NB4 (cell line): Measurements from ENCODE around the gene CD244.

Experiments used
- DNase-seq: peaks from one replicate; pipeline ENCODE4 v3.0.0; 2010; ENCODE audit warnings: low read depth
- H3K4me3 ChIP-seq: one replicate; pipeline ENCODE4 v1.5.1; 2011; ENCODE audit warnings: mild to moderate bottlenecking, low read depth, low read length, moderate library complexity
- CTCF ChIP-seq: IDR thresholded peaks from one replicate; pipeline ENCODE4 v1.5.1; 2012; ENCODE audit warnings: low read depth, low read length
- MAX ChIP-seq: IDR thresholded peaks from 2 replicates; pipeline ENCODE4 v1.6.1; 2011; ENCODE audit warnings: low read depth, low read length
- MYC ChIP-seq: IDR thresholded peaks from 2 replicates; pipeline ENCODE4 v1.6.1; 2011; ENCODE audit warnings: low read depth, low read length
- POLR2A ChIP-seq: IDR thresholded peaks from 2 replicates; pipeline ENCODE4 v1.6.1; 2011; ENCODE audit warnings: mild to moderate bottlenecking; ENCODE audit not compliant: insufficient read length; ENCODE audit errors: extremely low read depth

CD244 gene

GRCh38 chr1:160811147-160811546 lies 51.5 kb downstream of the CD244 start:
- no peak for TF ChIP-seq MYC
- no peak for TF ChIP-seq POLR2A
- no peak for TF ChIP-seq MAX
- TF ChIP-seq CTCF, result no peak
- DNase-seq, result no peak
- H3K4me3 ChIP-seq, result no peak overlapping the region

- no peak overlapping the region for H3K4me3 ChIP-seq
- TF ChIP-seq MYC (no peak), CTCF (no peak), MAX (no peak), POLR2A (no peak)
- no peak for DNase-seq
Measured at GRCh38 chr1:160810486-160810885, 52.2 kb downstream of the CD244 start.

GRCh38 chr1:160808289-160808688 lies 54.4 kb downstream of the CD244 start:
- H3K4me3 ChIP-seq, result no peak overlapping the region

GRCh38 chr1:160807738-160808137 lies 54.9 kb downstream of the CD244 start:
- no peak overlapping the region for H3K4me3 ChIP-seq
- DNase-seq, result no peak
- no peak for TF ChIP-seq MAX
- TF ChIP-seq CTCF, result no peak
- TF ChIP-seq MYC, result no peak
- no peak for TF ChIP-seq POLR2A

More at GRCh38 chr1:160808289-160808688, 54.4 kb downstream of the CD244 start:
- DNase-seq, result no peak
- no peak for TF ChIP-seq MAX
- no peak for TF ChIP-seq MYC
- no peak for TF ChIP-seq CTCF
- no peak for TF ChIP-seq POLR2A

GRCh38 chr1:160807247-160807646 lies 55.4 kb downstream of the CD244 start:
- DNase-seq, result no peak
- no peak for TF ChIP-seq CTCF
- TF ChIP-seq MAX, result no peak
- no peak overlapping the region for H3K4me3 ChIP-seq

GRCh38 chr1:160806784-160807183 lies 55.9 kb downstream of the CD244 start:
- no peak overlapping the region for H3K4me3 ChIP-seq
- no peak for DNase-seq
- TF ChIP-seq CTCF (no peak), MYC (no peak), MAX (no peak), POLR2A (no peak)
